ENCODE results near the gene DNAJC11.

DNA sequence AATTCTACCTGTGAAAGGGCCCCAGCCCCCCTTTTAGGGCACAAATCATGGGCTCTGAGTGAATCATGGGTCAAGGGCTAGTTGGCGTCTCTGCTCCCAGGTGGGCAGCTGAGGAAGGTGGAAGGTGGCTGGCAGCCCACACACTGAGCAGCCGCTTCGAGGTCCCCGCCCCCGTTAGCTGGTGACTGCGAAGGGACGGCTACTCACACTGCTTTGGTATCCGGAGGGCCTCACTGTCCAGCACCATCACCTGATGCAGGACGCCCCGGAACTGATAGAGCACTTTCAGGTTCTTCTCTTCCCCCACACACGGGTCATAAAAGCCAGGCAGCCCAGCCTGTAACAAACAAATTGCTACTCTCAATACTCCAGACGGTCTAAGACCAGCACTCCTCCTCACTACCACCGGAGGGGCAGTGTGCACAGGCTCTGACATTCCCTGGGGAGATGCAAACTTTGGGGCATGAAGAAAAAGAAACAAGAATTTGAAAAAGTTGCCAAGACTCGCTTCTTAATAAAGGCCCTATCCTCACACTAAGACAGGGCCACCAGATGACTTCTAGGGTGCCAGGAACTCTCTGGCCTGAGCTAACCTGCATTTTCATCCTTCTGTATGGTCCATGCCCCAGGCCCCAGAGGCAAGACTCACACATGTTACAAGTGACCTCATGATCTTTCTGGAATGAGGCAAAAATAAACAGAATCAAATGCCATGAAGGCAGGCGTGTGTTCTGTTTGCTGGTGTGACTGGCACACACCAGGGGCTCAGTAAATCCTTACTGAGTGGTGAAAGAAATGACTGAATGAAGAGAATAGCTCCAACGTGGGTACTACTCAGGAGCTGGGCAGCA, 65.5 kb downstream of the DNAJC11 start:
- TF ChIP-seq CTCF (IDR thresholded peaks at IDR 0.05 in 2 of 3, conservative IDR thresholded peaks at IDR 0.05 in 1 of 3; ENCODE audit: borderline replicate concordance in 1 of 3, insufficient read depth in 1 of 3, low read depth in 2 of 3, low read length in 2 of 3) (no peak), POLR2AphosphoS5 (IDR thresholded peaks at IDR 0.05; ENCODE audit: low read depth, low read length) (no peak), POLR2A (IDR thresholded peaks at IDR 0.05; ENCODE audit: borderline replicate concordance, extremely low read depth, insufficient read depth, insufficient read length) (no peak), EZH2 (IDR thresholded peaks at IDR 0.05) (no peak), YY1 (IDR thresholded peaks at IDR 0.05; ENCODE audit: extremely low read depth, insufficient replicate concordance, low read depth, low read length) (no peak), SP1 (IDR thresholded peaks at IDR 0.05; ENCODE audit: low read depth) (no peak), EZH2phosphoT487 (IDR thresholded peaks at IDR 0.05; ENCODE audit: borderline replicate concordance) (no peak), FOSL1 (IDR thresholded peaks at IDR 0.05; ENCODE audit: low read depth) (no peak)
- TF ChIP-seq, protein P1, sequence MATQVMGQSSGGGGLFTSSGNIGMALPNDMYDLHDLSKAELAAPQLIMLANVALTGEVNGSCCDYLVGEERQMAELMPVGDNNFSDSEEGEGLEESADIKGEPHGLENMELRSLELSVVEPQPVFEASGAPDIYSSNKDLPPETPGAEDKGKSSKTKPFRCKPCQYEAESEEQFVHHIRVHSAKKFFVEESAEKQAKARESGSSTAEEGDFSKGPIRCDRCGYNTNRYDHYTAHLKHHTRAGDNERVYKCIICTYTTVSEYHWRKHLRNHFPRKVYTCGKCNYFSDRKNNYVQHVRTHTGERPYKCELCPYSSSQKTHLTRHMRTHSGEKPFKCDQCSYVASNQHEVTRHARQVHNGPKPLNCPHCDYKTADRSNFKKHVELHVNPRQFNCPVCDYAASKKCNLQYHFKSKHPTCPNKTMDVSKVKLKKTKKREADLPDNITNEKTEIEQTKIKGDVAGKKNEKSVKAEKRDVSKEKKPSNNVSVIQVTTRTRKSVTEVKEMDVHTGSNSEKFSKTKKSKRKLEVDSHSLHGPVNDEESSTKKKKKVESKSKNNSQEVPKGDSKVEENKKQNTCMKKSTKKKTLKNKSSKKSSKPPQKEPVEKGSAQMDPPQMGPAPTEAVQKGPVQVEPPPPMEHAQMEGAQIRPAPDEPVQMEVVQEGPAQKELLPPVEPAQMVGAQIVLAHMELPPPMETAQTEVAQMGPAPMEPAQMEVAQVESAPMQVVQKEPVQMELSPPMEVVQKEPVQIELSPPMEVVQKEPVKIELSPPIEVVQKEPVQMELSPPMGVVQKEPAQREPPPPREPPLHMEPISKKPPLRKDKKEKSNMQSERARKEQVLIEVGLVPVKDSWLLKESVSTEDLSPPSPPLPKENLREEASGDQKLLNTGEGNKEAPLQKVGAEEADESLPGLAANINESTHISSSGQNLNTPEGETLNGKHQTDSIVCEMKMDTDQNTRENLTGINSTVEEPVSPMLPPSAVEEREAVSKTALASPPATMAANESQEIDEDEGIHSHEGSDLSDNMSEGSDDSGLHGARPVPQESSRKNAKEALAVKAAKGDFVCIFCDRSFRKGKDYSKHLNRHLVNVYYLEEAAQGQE (IDR thresholded peaks at IDR 0.05; ENCODE audit: low read depth), result no peak

Measured in HCT116 (cell line).